AG04449 (cell line): ENCODE measurements around the gene ATP6V1F.

Experiments
- CTCF ChIA-PET: fragments of 350-600 bp; formaldehyde crosslinking; extraction: SDS; loops from one replicate; lab custom pipeline; 2021; ENCODE audit warnings: antibody characterized with exemption; lab: Yijun Ruan, JAX
- POLR2A ChIA-PET: fragments of 400-600, 350-600 bp; formaldehyde crosslinking; extraction: SDS; loops from one replicate; lab custom pipeline; 2020; ENCODE audit warnings: antibody characterized with exemption, inconsistent platforms; lab: Yijun Ruan, JAX
- DNase-seq: peaks from one replicate; pipeline ENCODE4 v3.0.0-alpha.2; 2010; ENCODE audit warnings: low read depth, low spot score
- H3K4me3 ChIP-seq: 2 replicates; pipeline ENCODE4 v1.5.1; 2011; ENCODE audit warnings: low read depth, mild to moderate bottlenecking, control low read depth, low read length
- TF ChIP-seq, protein P1 (sequence below): IDR thresholded peaks from one replicate; pipeline ENCODE4 v1.5.1; 2011; ENCODE audit warnings: mild to moderate bottlenecking, moderate library complexity, low read length, control low read depth, inconsistent platforms; ENCODE audit not compliant: insufficient read depth; ENCODE audit errors: missing control alignments

ATP6V1F gene

DNA sequence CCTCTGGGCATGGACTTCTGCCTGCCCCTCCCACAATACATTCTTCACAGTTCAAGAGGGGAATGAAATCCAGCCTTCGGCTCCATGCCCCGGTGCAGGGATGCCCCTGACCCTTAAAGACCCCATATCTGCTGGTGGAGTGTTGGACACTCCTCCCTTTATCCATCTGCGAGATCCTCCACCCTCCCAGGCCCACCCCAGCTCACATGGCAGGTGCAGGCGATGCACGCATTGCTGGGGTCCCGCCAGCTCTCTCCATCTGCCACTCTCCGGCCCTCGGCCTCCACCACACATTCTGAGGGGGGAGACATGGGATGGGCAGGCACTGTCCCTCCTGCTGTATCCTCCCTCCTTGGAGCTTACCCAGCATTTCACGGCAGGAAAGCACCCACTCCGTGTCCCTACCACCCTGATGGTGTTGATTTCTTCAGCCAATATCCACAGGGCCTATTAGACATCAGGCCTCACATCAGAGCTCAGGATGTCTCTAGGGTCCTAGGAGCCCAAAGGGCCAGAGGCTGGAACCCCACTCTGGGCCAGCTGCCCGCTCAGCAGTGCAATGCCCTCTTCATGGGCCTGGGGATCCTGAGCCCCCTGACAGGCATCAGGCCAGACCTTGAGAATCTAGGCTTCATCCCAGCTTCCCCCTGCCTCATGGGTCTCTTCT is 18.3 kb downstream of the ATP6V1F start:
- ChIA-PET CTCF (interaction anchor here (0.8 to 10.0 kb wide), 18 partner anchors 12 to 453 kb away, joined by 3 to 203 read pairs (median 5); partner anchors contain the start of genes ATP6V1F, KCP and METTL2B), POLR2A (no interaction called here)
- TF ChIP-seq, protein P1, sequence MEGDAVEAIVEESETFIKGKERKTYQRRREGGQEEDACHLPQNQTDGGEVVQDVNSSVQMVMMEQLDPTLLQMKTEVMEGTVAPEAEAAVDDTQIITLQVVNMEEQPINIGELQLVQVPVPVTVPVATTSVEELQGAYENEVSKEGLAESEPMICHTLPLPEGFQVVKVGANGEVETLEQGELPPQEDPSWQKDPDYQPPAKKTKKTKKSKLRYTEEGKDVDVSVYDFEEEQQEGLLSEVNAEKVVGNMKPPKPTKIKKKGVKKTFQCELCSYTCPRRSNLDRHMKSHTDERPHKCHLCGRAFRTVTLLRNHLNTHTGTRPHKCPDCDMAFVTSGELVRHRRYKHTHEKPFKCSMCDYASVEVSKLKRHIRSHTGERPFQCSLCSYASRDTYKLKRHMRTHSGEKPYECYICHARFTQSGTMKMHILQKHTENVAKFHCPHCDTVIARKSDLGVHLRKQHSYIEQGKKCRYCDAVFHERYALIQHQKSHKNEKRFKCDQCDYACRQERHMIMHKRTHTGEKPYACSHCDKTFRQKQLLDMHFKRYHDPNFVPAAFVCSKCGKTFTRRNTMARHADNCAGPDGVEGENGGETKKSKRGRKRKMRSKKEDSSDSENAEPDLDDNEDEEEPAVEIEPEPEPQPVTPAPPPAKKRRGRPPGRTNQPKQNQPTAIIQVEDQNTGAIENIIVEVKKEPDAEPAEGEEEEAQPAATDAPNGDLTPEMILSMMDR = no peak
- DNase-seq = no peak
- no peak overlapping the region for H3K4me3 ChIP-seq

DNA sequence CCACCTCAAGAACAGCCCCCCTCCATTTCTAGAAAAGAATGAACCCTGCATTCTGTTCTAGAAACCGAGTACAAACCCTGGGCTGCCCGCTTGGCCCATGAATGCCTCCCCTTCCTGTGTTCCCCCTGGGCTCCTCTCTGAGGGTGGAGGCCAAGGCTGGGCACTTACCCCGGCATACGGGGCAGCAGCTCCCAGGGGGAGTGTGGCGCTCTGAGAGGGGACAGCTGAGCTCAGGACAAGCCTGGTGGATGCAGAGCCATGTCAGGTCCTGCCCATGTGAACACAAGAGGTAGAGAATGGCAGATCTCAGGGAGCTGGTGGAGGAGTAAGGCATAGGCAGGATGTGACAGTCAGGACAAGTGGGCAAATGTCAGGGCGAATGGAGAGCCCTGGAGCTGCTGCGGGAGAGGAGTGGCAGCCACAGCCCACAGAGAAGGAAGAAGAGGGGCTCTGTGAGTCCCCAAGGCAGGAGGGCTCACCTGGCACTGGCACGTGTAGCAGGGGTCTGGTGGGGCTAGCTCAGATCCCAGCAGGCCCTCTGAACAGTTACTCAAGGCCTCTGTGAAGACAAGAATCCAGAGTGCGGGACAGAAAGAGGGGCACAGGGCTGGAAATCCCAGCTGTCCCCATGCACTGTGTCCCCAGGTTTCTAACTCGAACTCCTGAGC is 18.9 kb downstream of the ATP6V1F start:
- DNase-seq = no peak
- ChIA-PET CTCF (interaction anchor here (0.8 to 10.0 kb wide), 17 partner anchors 11 to 455 kb away, joined by 3 to 203 read pairs (median 5); partner anchors contain the start of genes ATP6V1F and METTL2B), POLR2A (no interaction called here)
- no peak overlapping the region for H3K4me3 ChIP-seq
- TF ChIP-seq, protein P1 = no peak

DNA sequence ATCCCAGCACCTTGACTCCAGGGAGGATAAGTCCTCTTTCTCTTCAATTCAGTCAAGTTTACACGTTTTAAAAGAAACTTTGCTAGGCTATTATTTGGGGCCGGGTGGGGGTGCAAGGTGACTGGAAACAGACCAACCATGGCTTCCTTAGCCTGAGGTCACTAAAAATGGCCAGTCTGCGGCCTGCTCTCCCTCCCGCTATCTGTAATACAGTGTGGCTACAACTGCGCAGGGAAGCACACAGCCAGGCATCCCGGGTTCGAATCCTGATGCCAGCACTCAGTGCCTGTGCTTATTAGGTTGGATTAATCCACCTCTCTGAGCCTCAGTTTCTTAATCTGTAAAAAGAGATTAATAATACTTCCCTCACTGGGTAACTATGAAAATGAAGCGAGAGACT is 19.5 kb downstream of the ATP6V1F start:
- H3K4me3 ChIP-seq = no peak overlapping the region
- TF ChIP-seq, protein P1 = no peak
- CTCF ChIA-PET = interaction anchor here (1.2 to 10.0 kb wide), 14 partner anchors 15 to 455 kb away, joined by 4 to 203 read pairs (median 12); partner anchors contain the start of genes ATP6V1F and METTL2B
- no peak for DNase-seq
- POLR2A ChIA-PET = no interaction called here

DNA sequence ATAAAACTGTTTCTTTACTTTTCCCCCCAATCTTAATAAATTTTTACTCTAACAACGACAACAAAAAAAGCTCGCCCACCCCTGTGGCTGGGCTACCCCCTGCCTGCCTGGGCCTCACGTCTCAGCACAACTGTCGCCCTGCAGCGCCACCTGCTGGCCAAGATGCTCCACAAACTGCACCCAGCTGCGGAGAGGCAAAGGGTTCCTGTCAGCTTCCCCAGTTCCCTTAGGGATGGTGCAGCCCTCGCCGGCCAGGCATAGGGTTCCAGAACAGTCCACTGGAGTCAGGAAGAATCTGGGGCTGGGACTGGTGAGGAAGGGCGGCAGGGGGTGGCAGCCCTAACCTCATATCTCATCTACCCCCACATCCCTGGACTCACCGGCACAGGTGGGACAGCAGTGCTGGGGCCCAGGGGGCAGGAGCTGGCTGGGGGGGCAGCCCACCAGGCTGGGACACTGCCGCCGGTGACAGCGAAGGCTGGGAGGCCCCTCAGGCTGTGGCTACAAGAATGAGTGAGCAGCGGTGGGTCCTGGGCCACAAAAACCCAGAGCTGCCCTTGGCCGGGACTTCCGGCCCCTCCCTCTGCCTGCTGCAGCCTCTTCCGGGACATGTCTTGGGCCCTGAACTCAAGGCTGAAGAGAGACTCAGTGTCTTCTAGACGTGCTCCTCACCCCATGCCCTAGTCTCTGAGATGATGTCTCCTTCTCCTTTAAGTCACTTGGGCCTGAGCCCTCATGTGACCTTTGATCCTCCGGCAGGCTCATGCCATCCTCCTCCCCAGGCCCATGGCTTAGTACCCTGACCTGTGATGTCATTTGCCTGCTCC is 21.2 kb downstream of the ATP6V1F start:
- ChIA-PET CTCF (interaction anchor here (0.5 to 10.0 kb wide), 43 partner anchors 9 to 536 kb away, joined by 3 to 203 read pairs (median 4); partner anchors contain the start of genes ATP6V1F, GARIN1A and METTL2B), POLR2A (interaction anchor here (1.2 kb wide), 1 partner anchor 21 kb away, joined by 6 read pairs; the partner anchor contains the start of gene ATP6V1F)
- no peak overlapping the region for H3K4me3 ChIP-seq
- no peak for DNase-seq
- TF ChIP-seq, protein P1 = peak; percentile 97

DNA sequence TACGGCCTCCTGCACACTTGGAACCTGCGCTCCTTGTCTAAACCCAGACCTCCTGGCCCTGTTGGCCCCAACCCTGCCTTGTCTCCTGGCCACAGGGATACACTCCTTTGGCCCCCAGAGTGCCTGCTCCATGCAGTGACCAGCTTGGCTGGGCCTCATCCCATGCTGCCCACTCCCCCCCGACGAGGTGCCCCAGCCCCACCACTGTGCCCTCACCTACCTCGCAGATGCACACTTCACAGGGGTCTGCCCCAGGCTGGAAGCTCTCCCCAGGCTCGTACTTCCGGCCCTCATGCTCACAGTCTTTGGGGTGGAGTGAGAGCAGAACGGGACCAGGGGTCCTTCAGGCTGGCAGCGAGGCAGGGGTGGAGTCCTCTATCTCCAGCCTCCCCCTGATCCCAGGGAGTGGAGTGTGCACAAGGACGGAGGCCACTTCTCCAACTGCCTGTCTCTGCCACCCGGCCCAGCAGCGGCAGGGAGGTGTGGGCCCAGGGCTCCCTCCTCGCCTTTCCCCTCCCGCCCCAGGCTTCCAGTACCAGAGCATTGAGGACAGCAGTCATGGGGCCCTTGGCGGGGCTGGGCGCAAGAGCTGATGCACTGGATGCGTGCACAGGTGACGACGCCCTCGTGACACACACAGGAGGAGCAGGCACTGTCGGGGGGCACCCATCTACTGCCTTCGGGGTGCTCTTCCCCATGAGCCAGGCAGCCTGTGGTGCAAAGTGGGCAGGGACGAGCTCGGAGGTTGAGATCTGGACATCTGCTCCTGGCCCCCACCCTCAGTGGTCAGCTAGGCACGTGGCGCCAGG is 22.1 kb downstream of the ATP6V1F start:
- TF ChIP-seq, protein P1 = no peak
- ChIA-PET POLR2A (no interaction called here), CTCF (interaction anchor here (0.7 to 10.0 kb wide), 17 partner anchors 12 to 462 kb away, joined by 3 to 203 read pairs (median 3); partner anchors contain the start of genes ATP6V1F, GARIN1A and METTL2B)
- H3K4me3 ChIP-seq = no peak overlapping the region
- no peak for DNase-seq
